HCT116 (cell line): ENCODE results near the gene HAPLN2. TPM values are rescaled to one million over a fixed set of nuclear protein-coding genes. Genes with fewer than 3 reads are reported as not detected.

Experiments
- ATAC-seq: fragments of 200-7000 bp; cut with Tn5 transposase; 2 replicates; pipeline ENCODE4 v1.9.1; 2020; ENCODE audit warnings: mild to moderate bottlenecking, moderate library complexity
- BruUV-seq: library from RNA; stranded (reverse); fragments of 400-500 nt; replicated peaks from 2 replicates; lab custom pipeline; 2021; lab: Mats Ljungman, UMichigan
- CTCF ChIA-PET: fragments of 300-600 bp; sonication (Branson Sonifier 250); formaldehyde crosslinking; loops from one replicate; lab custom pipeline; 2021; ENCODE audit warnings: antibody characterized with exemption; lab: Charles Lee
- POLR2A ChIA-PET: fragments of 300-600, 350-600 bp; sonication (Branson Sonifier 250); formaldehyde crosslinking; loops from one replicate; lab custom pipeline; 2021; ENCODE audit warnings: antibody characterized with exemption; lab: Charles Lee
- RAD21 ChIA-PET, 2 experiments: fragments of 300-600 bp; sonication (Branson Sonifier 250); formaldehyde crosslinking; loops; one replicate each; lab custom pipeline; 2023; ENCODE audit warnings: low total read pairs in 2 of 2; ENCODE audit not compliant: uncharacterized antibody in 2 of 2, unreplicated experiment in 2 of 2, low non-redundant PET in 1 of 2; lab: Charles Lee
- DNase-seq: peaks from one replicate; pipeline ENCODE4 v3.0.0-alpha.2; 2010; ENCODE audit warnings: low read depth, low spot score
- H2AFZ ChIP-seq: fragments of 200-600 bp; shearing (Covaris generic), sonication (generic); 2 replicates; pipeline ENCODE4 v1.6.1; 2017; ENCODE audit warnings: low read depth, mixed run types, mixed read lengths, antibody characterized with exemption, low read length; ENCODE audit not compliant: poor library complexity, severe bottlenecking
- H3K27ac ChIP-seq: 2 replicates; pipeline ENCODE4 v1.5.1; 2012; ENCODE audit warnings: low read depth, low read length
- H3K27me3 ChIP-seq: fragments of 200-600 bp; sonication (generic); 2 replicates; pipeline ENCODE4 v1.6.1; 2016; ENCODE audit warnings: mixed run types, low read length, mixed read lengths; ENCODE audit not compliant: insufficient read depth
- H3K36me3 ChIP-seq, 2 experiments: fragments of 200-500 bp in 1 of 2; fragments of 200-600 bp in 1 of 2; sonication (Bioruptor generic) in 1 of 2; sonication (generic) in 1 of 2; 2 replicates each; pipeline versions ENCODE4 v1.5.1 to v1.6.1; 2014 to 2016; ENCODE audit warnings: low read length in 2 of 2, inconsistent platforms in 1 of 2, mixed read lengths in 1 of 2, mixed run types in 1 of 2; ENCODE audit not compliant: insufficient read depth in 2 of 2, control insufficient read depth in 1 of 2
- H3K4me1 ChIP-seq, 2 experiments: fragments of 200-600 bp in 1 of 2; sonication (generic) in 1 of 2; 2 replicates each; pipeline versions ENCODE4 v1.5.1 to v1.6.1; 2012 to 2017; ENCODE audit warnings: low read length in 2 of 2, inconsistent platforms in 1 of 2, mild to moderate bottlenecking in 1 of 2, mixed read lengths in 1 of 2, mixed run types in 1 of 2, moderate library complexity in 1 of 2; ENCODE audit not compliant: insufficient read depth in 2 of 2, control insufficient read depth in 1 of 2
- H3K4me2 ChIP-seq: fragments of 200-600 bp; sonication (generic); 2 replicates; pipeline ENCODE4 v1.6.1; 2017; ENCODE audit warnings: mixed run types, low read length, mixed read lengths
- H3K4me3 ChIP-seq, 2 experiments: fragments of 200-600 bp in 1 of 2; sonication (generic) in 1 of 2; replicated peaks in 1 of 2; 2 replicates each; pipeline ENCODE4 v1.5.1; 2011 to 2016; ENCODE audit warnings: low read length in 2 of 2, control low read depth in 1 of 2, low read depth in 1 of 2, mild to moderate bottlenecking in 1 of 2, mixed read lengths in 1 of 2, mixed run types in 1 of 2
- H3K79me2 ChIP-seq: fragments of 200-600 bp; sonication (generic); 2 replicates; pipeline ENCODE4 v1.6.1; 2017; ENCODE audit warnings: mild to moderate bottlenecking, mixed run types, low read length, moderate library complexity, mixed read lengths; ENCODE audit not compliant: insufficient read depth
- H3K9ac ChIP-seq: fragments of 200-600 bp; sonication (generic); 2 replicates; pipeline ENCODE4 v1.6.1; 2016; ENCODE audit warnings: low read length, mixed read lengths
- H3K9me2 ChIP-seq: fragments of 200-600 bp; sonication (generic), shearing (Covaris generic); 2 replicates; pipeline ENCODE4 v1.6.1; 2017; ENCODE audit warnings: mixed run types, mild to moderate bottlenecking, moderate library complexity; ENCODE audit not compliant: insufficient read depth
- H3K9me3 ChIP-seq, 2 experiments: fragments of 200-500 bp in 1 of 2; fragments of 200-600 bp in 1 of 2; sonication (Bioruptor generic) in 1 of 2; sonication (generic) in 1 of 2; 2 replicates each; pipeline ENCODE4 v1.6.1; 2014 to 2017; ENCODE audit warnings: low read length in 2 of 2, mixed read lengths in 2 of 2, inconsistent platforms in 1 of 2, low read depth in 1 of 2, mild to moderate bottlenecking in 1 of 2, mixed run types in 1 of 2, moderate library complexity in 1 of 2; ENCODE audit not compliant: control insufficient read depth in 1 of 2, insufficient read depth in 1 of 2
- H4K20me1 ChIP-seq: fragments of 200-600 bp; sonication (generic), shearing (Covaris generic); 2 replicates; pipeline ENCODE4 v1.6.1; 2017; ENCODE audit warnings: mixed run types, mild to moderate bottlenecking, moderate library complexity; ENCODE audit not compliant: insufficient read depth
- CEBPB ChIP-seq: IDR thresholded peaks from 2 replicates; pipeline ENCODE4 v1.6.1; 2012; ENCODE audit warnings: low read depth
- EGR1 ChIP-seq: IDR thresholded peaks from 2 replicates; pipeline ENCODE4 v1.6.1; 2012; ENCODE audit warnings: low read depth
- EZH2 ChIP-seq: fragments of 200-600 bp; sonication (generic); IDR thresholded peaks from 2 replicates; pipeline ENCODE4 v1.6.1; 2017; ENCODE audit warnings: antibody characterized with exemption, mixed run types
- FOSL1 ChIP-seq: IDR thresholded peaks from 2 replicates; pipeline ENCODE4 v1.6.1; 2012; ENCODE audit warnings: low read depth
- RAD21 ChIP-seq: IDR thresholded peaks from 2 replicates; pipeline ENCODE4 v1.6.1; 2012; ENCODE audit warnings: low read depth, mild to moderate bottlenecking
- SIN3A ChIP-seq: IDR thresholded peaks from 2 replicates; pipeline ENCODE4 v1.6.1; 2012; ENCODE audit warnings: low read depth
- SRF ChIP-seq: IDR thresholded peaks from 2 replicates; pipeline ENCODE4 v1.6.1; 2012; ENCODE audit warnings: low read depth
- YY1 ChIP-seq: IDR thresholded peaks from 2 replicates; pipeline ENCODE4 v1.6.1; 2011; ENCODE audit warnings: low read length, low read depth, moderate library complexity, mild to moderate bottlenecking; ENCODE audit not compliant: insufficient replicate concordance; ENCODE audit errors: extremely low read depth
- ZFX ChIP-seq: fragments of 450-650 bp; IDR thresholded peaks from 2 replicates; pipeline ENCODE4 v1.6.1; 2017
- intact Hi-C: fragments of 100-400 bp; cut with micrococcal nuclease; formaldehyde crosslinking; loops from 2 replicates; pipeline ENCODE4 v1.10.0; 2022
- total RNA-seq: library from RNA; stranded (reverse); gene quantifications from one replicate; pipeline ENCODE4 v1.2.1, GENCODE V29; 2021; ENCODE audit not compliant: unreplicated experiment
- TF ChIP-seq, protein P1 (sequence below): IDR thresholded peaks from 2 replicates; pipeline ENCODE4 v1.6.1; 2012; ENCODE audit warnings: low read depth
- TF ChIP-seq, protein P2 (sequence below), 3 experiments: fragments of 200-600 bp in 1 of 3; sonication (generic) in 1 of 3; IDR thresholded peaks in 2 of 3; conservative IDR thresholded peaks in 1 of 3; 2 replicates each; pipeline ENCODE4 v1.5.1; 2012 to 2017; ENCODE audit warnings: low read depth in 2 of 3, low read length in 2 of 3, antibody characterized with exemption in 1 of 3, borderline replicate concordance in 1 of 3, control low read depth in 1 of 3, mild to moderate bottlenecking in 1 of 3, mixed read lengths in 1 of 3, mixed run types in 1 of 3, moderate library complexity in 1 of 3; ENCODE audit not compliant: insufficient read depth in 1 of 3
- TF ChIP-seq, protein P3 (sequence below): IDR thresholded peaks from 2 replicates; pipeline ENCODE4 v1.6.1; 2012
- TF ChIP-seq, protein P4 (sequence below): IDR thresholded peaks from 2 replicates; pipeline ENCODE4 v1.6.1; 2012

The HAPLN2 gene
- total RNA-seq, 1 experiment from 2014 or later, result 0.54 TPM

DNA sequence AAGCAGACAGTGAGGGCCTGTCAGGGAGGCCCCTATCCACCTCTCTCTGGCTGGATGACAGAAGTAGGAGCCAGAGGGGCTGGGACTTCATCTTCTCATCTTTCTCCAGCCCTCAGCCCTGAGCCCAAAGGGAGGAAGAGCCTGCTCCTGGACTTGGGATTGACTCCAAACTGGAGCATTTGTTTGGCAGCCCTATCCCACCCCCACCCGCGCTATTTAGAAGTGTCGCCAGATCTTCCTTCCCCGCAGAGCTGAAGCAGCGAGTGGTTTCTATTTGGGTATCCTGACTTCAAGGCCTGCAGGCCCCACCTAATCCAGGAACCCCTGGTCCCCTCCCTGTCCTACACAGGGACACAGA, 48.4 kb downstream of the HAPLN2 start:
- no peak overlapping the region for H3K27ac ChIP-seq
- ChIA-PET POLR2A (interaction anchor here (0.7 kb wide), 1 partner anchor 165 kb away, joined by 6 read pairs; no protein-coding TSS in a partner anchor), CTCF (interaction anchor here (1.1 kb wide), 1 partner anchor 9 kb away, joined by 4 read pairs; the partner anchor contains the start of gene NES), RAD21 (no interaction called here)
- intact Hi-C loops, result no loop called here
- no peak for ATAC-seq
- no peaks in the 10 kb centered on the region for H4K20me1 ChIP-seq
- no peaks in the 10 kb centered on the region for H3K36me3 ChIP-seq
- TF ChIP-seq, protein P1, sequence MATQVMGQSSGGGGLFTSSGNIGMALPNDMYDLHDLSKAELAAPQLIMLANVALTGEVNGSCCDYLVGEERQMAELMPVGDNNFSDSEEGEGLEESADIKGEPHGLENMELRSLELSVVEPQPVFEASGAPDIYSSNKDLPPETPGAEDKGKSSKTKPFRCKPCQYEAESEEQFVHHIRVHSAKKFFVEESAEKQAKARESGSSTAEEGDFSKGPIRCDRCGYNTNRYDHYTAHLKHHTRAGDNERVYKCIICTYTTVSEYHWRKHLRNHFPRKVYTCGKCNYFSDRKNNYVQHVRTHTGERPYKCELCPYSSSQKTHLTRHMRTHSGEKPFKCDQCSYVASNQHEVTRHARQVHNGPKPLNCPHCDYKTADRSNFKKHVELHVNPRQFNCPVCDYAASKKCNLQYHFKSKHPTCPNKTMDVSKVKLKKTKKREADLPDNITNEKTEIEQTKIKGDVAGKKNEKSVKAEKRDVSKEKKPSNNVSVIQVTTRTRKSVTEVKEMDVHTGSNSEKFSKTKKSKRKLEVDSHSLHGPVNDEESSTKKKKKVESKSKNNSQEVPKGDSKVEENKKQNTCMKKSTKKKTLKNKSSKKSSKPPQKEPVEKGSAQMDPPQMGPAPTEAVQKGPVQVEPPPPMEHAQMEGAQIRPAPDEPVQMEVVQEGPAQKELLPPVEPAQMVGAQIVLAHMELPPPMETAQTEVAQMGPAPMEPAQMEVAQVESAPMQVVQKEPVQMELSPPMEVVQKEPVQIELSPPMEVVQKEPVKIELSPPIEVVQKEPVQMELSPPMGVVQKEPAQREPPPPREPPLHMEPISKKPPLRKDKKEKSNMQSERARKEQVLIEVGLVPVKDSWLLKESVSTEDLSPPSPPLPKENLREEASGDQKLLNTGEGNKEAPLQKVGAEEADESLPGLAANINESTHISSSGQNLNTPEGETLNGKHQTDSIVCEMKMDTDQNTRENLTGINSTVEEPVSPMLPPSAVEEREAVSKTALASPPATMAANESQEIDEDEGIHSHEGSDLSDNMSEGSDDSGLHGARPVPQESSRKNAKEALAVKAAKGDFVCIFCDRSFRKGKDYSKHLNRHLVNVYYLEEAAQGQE, result no peak
- TF ChIP-seq, protein P2, sequence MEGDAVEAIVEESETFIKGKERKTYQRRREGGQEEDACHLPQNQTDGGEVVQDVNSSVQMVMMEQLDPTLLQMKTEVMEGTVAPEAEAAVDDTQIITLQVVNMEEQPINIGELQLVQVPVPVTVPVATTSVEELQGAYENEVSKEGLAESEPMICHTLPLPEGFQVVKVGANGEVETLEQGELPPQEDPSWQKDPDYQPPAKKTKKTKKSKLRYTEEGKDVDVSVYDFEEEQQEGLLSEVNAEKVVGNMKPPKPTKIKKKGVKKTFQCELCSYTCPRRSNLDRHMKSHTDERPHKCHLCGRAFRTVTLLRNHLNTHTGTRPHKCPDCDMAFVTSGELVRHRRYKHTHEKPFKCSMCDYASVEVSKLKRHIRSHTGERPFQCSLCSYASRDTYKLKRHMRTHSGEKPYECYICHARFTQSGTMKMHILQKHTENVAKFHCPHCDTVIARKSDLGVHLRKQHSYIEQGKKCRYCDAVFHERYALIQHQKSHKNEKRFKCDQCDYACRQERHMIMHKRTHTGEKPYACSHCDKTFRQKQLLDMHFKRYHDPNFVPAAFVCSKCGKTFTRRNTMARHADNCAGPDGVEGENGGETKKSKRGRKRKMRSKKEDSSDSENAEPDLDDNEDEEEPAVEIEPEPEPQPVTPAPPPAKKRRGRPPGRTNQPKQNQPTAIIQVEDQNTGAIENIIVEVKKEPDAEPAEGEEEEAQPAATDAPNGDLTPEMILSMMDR (IDR thresholded peaks at IDR 0.05 in 2 of 3, conservative IDR thresholded peaks at IDR 0.05 in 1 of 3; ENCODE audit: borderline replicate concordance in 1 of 3, insufficient read depth in 1 of 3, low read depth in 2 of 3, low read length in 2 of 3), result no peak
- no peak for TF ChIP-seq CEBPB
- no peak for TF ChIP-seq FOSL1
- no peak for TF ChIP-seq ZFX
- TF ChIP-seq SRF, result no peak
- TF ChIP-seq, protein P3, sequence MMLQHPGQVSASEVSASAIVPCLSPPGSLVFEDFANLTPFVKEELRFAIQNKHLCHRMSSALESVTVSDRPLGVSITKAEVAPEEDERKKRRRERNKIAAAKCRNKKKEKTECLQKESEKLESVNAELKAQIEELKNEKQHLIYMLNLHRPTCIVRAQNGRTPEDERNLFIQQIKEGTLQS, result no peak
- no peak for TF ChIP-seq SIN3A
- TF ChIP-seq YY1, result no peak
- TF ChIP-seq EGR1, result no peak
- TF ChIP-seq, protein P4, sequence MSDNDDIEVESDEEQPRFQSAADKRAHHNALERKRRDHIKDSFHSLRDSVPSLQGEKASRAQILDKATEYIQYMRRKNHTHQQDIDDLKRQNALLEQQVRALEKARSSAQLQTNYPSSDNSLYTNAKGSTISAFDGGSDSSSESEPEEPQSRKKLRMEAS, result no peak
- TF ChIP-seq EZH2, result no peak
- no peak for TF ChIP-seq RAD21
- H3K79me2 ChIP-seq, result no peaks in the 10 kb centered on the region
- no TSS peak for BruUV-seq
- H3K4me2 ChIP-seq, result no peak overlapping the region
- no peak overlapping the region for H2AFZ ChIP-seq
- no peak overlapping the region for H3K4me3 ChIP-seq
- no peak overlapping the region for H3K9ac ChIP-seq
- H3K4me1 ChIP-seq, result peaks cover 23 to 42% of the 10 kb centered on the region in 2 experiments
- no peaks in the 10 kb centered on the region for H3K27me3 ChIP-seq
- no peaks in the 10 kb centered on the region for H3K9me2 ChIP-seq
- H3K9me3 ChIP-seq, result no peaks in the 10 kb centered on the region
- no peak for DNase-seq
